ENCODE results near the gene PATE1. TPM values are rescaled to one million over a fixed set of nuclear protein-coding genes. Genes with fewer than 3 reads are reported as not detected.

The PATE1 gene
- total RNA-seq, 2 experiments from 2014 or later: not detected

DNA sequence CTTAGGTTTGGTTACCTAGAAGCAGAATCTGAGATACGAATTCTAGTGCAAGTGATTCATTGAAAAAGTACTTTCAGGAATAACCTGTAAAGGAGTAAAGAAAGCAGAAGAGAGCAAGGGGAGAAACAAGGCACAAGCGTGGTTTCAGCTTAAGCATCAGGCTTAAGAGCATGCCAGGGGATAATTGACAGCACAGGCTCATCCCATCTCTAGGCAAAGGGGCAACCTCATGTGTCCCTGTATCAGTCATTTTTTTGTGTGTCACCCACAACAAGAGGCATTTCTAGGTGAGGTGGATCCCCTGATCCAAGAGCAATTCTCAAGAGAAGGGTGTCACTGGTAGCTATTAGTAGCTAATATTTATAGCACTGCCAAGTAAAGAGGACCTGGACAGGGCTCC is 24.5 kb downstream of the PATE1 start:
- Mint-ChIP-seq H3K4me1 (ENCODE audit: low read depth) (no peaks in the 10 kb centered on the region), H3K9me3 (no peaks in the 10 kb centered on the region), H3K36me3 (ENCODE audit: low read depth) (no peaks in the 10 kb centered on the region), H3K4me3 (no peak overlapping the region), H3K27ac (no peak overlapping the region), H3K27me3 (peaks cover 15% of the 10 kb centered on the region)
- ATAC-seq (no peak), DNase-seq (no peak)
- POLR2A ChIA-PET: no interaction called here
- TF ChIP-seq, protein P1, sequence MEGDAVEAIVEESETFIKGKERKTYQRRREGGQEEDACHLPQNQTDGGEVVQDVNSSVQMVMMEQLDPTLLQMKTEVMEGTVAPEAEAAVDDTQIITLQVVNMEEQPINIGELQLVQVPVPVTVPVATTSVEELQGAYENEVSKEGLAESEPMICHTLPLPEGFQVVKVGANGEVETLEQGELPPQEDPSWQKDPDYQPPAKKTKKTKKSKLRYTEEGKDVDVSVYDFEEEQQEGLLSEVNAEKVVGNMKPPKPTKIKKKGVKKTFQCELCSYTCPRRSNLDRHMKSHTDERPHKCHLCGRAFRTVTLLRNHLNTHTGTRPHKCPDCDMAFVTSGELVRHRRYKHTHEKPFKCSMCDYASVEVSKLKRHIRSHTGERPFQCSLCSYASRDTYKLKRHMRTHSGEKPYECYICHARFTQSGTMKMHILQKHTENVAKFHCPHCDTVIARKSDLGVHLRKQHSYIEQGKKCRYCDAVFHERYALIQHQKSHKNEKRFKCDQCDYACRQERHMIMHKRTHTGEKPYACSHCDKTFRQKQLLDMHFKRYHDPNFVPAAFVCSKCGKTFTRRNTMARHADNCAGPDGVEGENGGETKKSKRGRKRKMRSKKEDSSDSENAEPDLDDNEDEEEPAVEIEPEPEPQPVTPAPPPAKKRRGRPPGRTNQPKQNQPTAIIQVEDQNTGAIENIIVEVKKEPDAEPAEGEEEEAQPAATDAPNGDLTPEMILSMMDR (IDR thresholded peaks at IDR 0.05): no peak
- intact Hi-C loops (cut with micrococcal nuclease): no loop called here
- CTCF ChIA-PET: no interaction called here

DNA sequence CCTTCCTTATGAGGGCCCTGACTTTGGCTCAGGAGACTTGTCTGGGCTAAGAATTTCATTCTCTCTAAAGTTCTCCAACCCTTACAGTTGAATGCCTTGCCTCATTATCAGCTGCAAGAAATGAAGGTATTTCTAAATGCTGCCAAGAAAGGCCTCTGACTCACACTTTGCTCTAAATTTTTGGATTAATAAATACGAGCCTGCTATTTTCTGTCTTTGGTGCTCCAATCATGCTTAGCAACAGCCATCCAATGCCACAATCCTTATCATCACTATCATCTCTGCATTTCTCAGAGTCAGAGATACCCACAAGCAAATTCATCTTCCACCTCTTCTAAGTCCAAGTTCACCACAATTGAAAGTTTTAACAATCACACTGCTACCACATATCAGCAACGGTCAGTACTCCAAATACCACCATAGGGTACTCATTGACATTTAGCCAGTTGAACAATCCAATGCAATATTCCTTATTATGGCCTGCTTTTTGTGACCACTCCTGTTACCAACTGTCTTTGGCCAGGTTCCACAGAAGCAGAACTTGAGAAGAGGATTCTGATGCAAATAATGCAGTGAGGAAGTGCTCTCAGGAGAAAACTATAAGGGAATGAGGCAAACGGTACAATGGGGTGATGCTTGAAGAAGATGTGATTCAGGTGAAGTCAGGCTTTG is 26.9 kb downstream of the PATE1 start:
- Mint-ChIP-seq H3K36me3 (ENCODE audit: low read depth) (no peaks in the 10 kb centered on the region), H3K4me3 (no peak overlapping the region), H3K4me1 (ENCODE audit: low read depth) (no peaks in the 10 kb centered on the region), H3K27me3 (peaks cover 13% of the 10 kb centered on the region), H3K27ac (no peak overlapping the region), H3K9me3 (no peaks in the 10 kb centered on the region)
- POLR2A ChIA-PET: no interaction called here
- CTCF ChIA-PET: no interaction called here
- intact Hi-C loops (cut with micrococcal nuclease): no loop called here
- DNase-seq (no peak), ATAC-seq (no peak)
- TF ChIP-seq, protein P1 (IDR thresholded peaks at IDR 0.05): no peak

GRCh38 chr11:125773516-125773915 is 27.4 kb downstream of the PATE1 start:
- Mint-ChIP-seq H3K4me1 (ENCODE audit: low read depth) (no peaks in the 10 kb centered on the region), H3K27me3 (peaks cover 14% of the 10 kb centered on the region), H3K4me3 (no peak overlapping the region), H3K9me3 (no peaks in the 10 kb centered on the region), H3K36me3 (ENCODE audit: low read depth) (no peaks in the 10 kb centered on the region), H3K27ac (no peak overlapping the region)
- ChIA-PET CTCF (no interaction called here), POLR2A (no interaction called here)
- TF ChIP-seq, protein P1 (IDR thresholded peaks at IDR 0.05): no peak
- intact Hi-C loops (cut with micrococcal nuclease): no loop called here
- DNase-seq (no peak), ATAC-seq (no peak)

DNA sequence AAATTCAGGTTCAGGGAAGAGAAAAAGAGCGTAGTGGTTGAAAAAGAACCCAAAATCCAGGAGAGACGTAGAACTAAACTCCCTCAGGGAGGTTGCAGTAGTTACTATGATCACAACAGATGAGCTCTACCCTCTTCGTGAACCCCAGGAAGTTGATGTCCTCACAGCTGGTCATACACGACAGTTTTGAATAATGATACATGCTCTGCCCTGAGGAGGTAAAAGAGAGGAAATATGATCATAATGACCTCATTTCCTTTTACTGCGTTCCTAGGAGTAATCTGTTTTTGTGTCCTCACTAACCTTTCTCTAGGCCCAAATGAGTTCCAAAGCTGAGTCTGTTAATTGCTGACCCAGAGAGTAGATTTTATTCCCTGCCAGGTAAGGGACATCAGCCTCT is 31.2 kb downstream of the PATE1 start:
- Mint-ChIP-seq H3K27me3 (peaks cover 22% of the 10 kb centered on the region), H3K4me1 (ENCODE audit: low read depth) (no peaks in the 10 kb centered on the region), H3K4me3 (no peak overlapping the region), H3K9me3 (no peaks in the 10 kb centered on the region), H3K36me3 (ENCODE audit: low read depth) (no peaks in the 10 kb centered on the region), H3K27ac (no peak overlapping the region)
- ChIA-PET CTCF (no interaction called here), POLR2A (no interaction called here)
- intact Hi-C loops (cut with micrococcal nuclease): no loop called here
- DNase-seq: no peak
- TF ChIP-seq, protein P1 (IDR thresholded peaks at IDR 0.05): no peak
- no peak for ATAC-seq

GRCh38 chr11:125778728-125779127 is 32.6 kb downstream of the PATE1 start, which contains the start of gene PATE2:
PATE2 (minus strand) TSS chr11:125778828; CDS start chr11:125778773, 55 bp downstream.
- H3K27me3 Mint-ChIP-seq: peaks cover 22% of the 10 kb centered on the region

More at GRCh38 chr11:125778728-125779127, 32.6 kb downstream of the PATE1 start, which contains the start of gene PATE2:
- DNase-seq: no peak
- Mint-ChIP-seq H3K9me3 (no peaks in the 10 kb centered on the region), H3K36me3 (ENCODE audit: low read depth) (no peaks in the 10 kb centered on the region), H3K4me3 (no peak within 1 kb of the TSS), H3K27ac (no peak within 1 kb of the TSS), H3K4me1 (ENCODE audit: low read depth) (no peaks in the 10 kb centered on the region)
- ATAC-seq: no peak
- TF ChIP-seq, protein P1 (IDR thresholded peaks at IDR 0.05): no peak
- ChIA-PET POLR2A (no interaction called here), CTCF (no interaction called here)
- intact Hi-C loops (cut with micrococcal nuclease): no loop called here
